ENCODE measurements around the gene MAGI1.

Gene MAGI1

GRCh38 chr3:65995030-65995429 lies 43.7 kb downstream of the MAGI1 start:
- no peaks in the 10 kb centered on the region for H3K27me3 ChIP-seq (ENCODE audit: insufficient read depth, low read length, poor library complexity, severe bottlenecking)
- no peaks in the 10 kb centered on the region for H3K9me3 ChIP-seq (ENCODE audit: insufficient read depth, low read depth, low read length)
- no peaks in the 10 kb centered on the region for H3K36me3 ChIP-seq (ENCODE audit: insufficient read depth, low read length)
- H3K9ac ChIP-seq (ENCODE audit: low read depth, low read length, poor library complexity, severe bottlenecking) = no peak overlapping the region
- no peak overlapping the region for H2AFZ ChIP-seq (ENCODE audit: low read length)
- H3K79me2 ChIP-seq (ENCODE audit: insufficient read depth, low read length) = no peaks in the 10 kb centered on the region
- no peaks in the 10 kb centered on the region for H3K4me1 ChIP-seq (ENCODE audit: insufficient read depth, low read length, poor library complexity, severe bottlenecking)
- H4K20me1 ChIP-seq (ENCODE audit: insufficient read depth, low read length, poor library complexity, severe bottlenecking) = no peaks in the 10 kb centered on the region
- H3F3A ChIP-seq (ENCODE audit: low read depth) = no peaks in the 10 kb centered on the region
- no peak overlapping the region for H3K4me3 ChIP-seq (ENCODE audit: low read length, poor library complexity, severe bottlenecking)
- H3K4me2 ChIP-seq (ENCODE audit: low read depth, low read length, poor library complexity, severe bottlenecking) = no peak overlapping the region
- H3K9me2 ChIP-seq (replicated peaks; ENCODE audit: low read depth, low read length) = no peaks in the 10 kb centered on the region
- TF ChIP-seq CTCF (conservative IDR thresholded peaks at IDR 0.05; ENCODE audit: low read length) (no peak), EZH2phosphoT487 (IDR thresholded peaks at IDR 0.05; ENCODE audit: borderline replicate concordance) (no peak)

GRCh38 chr3:65993134-65993900 lies 45.4 kb downstream of the MAGI1 start:
- Histone ChIP-seq H3K9me2 (replicated peaks; ENCODE audit: low read depth, low read length) (no peaks in the 10 kb centered on the region), H3K27me3 (ENCODE audit: insufficient read depth, low read length, poor library complexity, severe bottlenecking) (no peaks in the 10 kb centered on the region), H3K4me2 (ENCODE audit: low read depth, low read length, poor library complexity, severe bottlenecking) (no peak overlapping the region), H3K9ac (ENCODE audit: low read depth, low read length, poor library complexity, severe bottlenecking) (no peak overlapping the region), H3K36me3 (ENCODE audit: insufficient read depth, low read length) (no peaks in the 10 kb centered on the region), H2AFZ (ENCODE audit: low read length) (no peak overlapping the region), H3F3A (ENCODE audit: low read depth) (no peaks in the 10 kb centered on the region; the same call in 1 of the 2 replicates), H3K4me1 (ENCODE audit: insufficient read depth, low read length, poor library complexity, severe bottlenecking) (no peaks in the 10 kb centered on the region), H3K4me3 (ENCODE audit: low read length, poor library complexity, severe bottlenecking) (no peak overlapping the region), H4K20me1 (ENCODE audit: insufficient read depth, low read length, poor library complexity, severe bottlenecking) (no peaks in the 10 kb centered on the region), H3K9me3 (ENCODE audit: insufficient read depth, low read depth, low read length) (no peaks in the 10 kb centered on the region), H3K79me2 (ENCODE audit: insufficient read depth, low read length) (no peaks in the 10 kb centered on the region)
- TF ChIP-seq EZH2phosphoT487 (IDR thresholded peaks at IDR 0.05; ENCODE audit: borderline replicate concordance) (no peak), CTCF (conservative IDR thresholded peaks at IDR 0.05; ENCODE audit: low read length) (no peak)

- H3K36me3 ChIP-seq (ENCODE audit: insufficient read depth, low read length) = no peaks in the 10 kb centered on the region
- no peak overlapping the region for H3K9ac ChIP-seq (ENCODE audit: low read depth, low read length, poor library complexity, severe bottlenecking)
- no peaks in the 10 kb centered on the region; the same call in 1 of the 2 replicates for H3F3A ChIP-seq (ENCODE audit: low read depth)
- no peak overlapping the region for H3K4me2 ChIP-seq (ENCODE audit: low read depth, low read length, poor library complexity, severe bottlenecking)
- H2AFZ ChIP-seq (ENCODE audit: low read length) = no peak overlapping the region
- no peaks in the 10 kb centered on the region for H3K9me3 ChIP-seq (ENCODE audit: insufficient read depth, low read depth, low read length)
- no peaks in the 10 kb centered on the region for H3K4me1 ChIP-seq (ENCODE audit: insufficient read depth, low read length, poor library complexity, severe bottlenecking)
- H4K20me1 ChIP-seq (ENCODE audit: insufficient read depth, low read length, poor library complexity, severe bottlenecking) = no peaks in the 10 kb centered on the region
- H3K9me2 ChIP-seq (replicated peaks; ENCODE audit: low read depth, low read length) = no peaks in the 10 kb centered on the region
- no peaks in the 10 kb centered on the region for H3K27me3 ChIP-seq (ENCODE audit: insufficient read depth, low read length, poor library complexity, severe bottlenecking)
- no peak overlapping the region for H3K4me3 ChIP-seq (ENCODE audit: low read length, poor library complexity, severe bottlenecking)
- H3K79me2 ChIP-seq (ENCODE audit: insufficient read depth, low read length) = no peaks in the 10 kb centered on the region
- TF ChIP-seq CTCF (conservative IDR thresholded peaks at IDR 0.05; ENCODE audit: low read length) (no peak), EZH2phosphoT487 (IDR thresholded peaks at IDR 0.05; ENCODE audit: borderline replicate concordance) (no peak)
Measured at GRCh38 chr3:65992106-65992505, 46.6 kb downstream of the MAGI1 start.

Measured in Loucy (cell line).